GM21515 (cell line): Measurements from ENCODE around the gene SSR1.
"Not testable (repeated sequence)": the region's sequence is repeated elsewhere in the genome, so short reads cannot be mapped to it uniquely, and the experiment has no call there.

Experiments used
- ATAC-seq: cut with Tn5 transposase; IDR thresholded peaks from one replicate; pipeline ENCODE4 v1.9.1; 2021; ENCODE audit not compliant: unreplicated experiment

Gene SSR1

DNA sequence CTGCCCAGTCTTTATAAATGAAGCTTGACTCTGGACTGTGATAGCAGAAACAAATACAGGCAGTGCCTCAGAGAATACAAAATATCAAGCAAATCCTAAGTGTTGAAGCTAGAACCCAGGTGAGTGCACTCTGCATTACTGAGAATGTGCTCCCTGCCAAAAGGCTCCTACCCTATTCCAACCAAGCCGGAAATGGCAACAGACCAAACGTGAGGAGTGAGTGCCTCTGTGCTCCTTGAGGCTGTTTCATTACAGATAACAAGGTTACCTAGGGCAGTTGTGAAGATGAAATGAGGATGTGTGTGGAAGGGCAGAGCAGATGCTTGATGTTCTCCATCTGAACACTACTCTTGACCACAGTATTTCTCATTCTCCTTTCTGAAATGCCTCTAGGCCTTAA is 29.3 kb downstream of the SSR1 start:
- ATAC-seq: no peak

DNA sequence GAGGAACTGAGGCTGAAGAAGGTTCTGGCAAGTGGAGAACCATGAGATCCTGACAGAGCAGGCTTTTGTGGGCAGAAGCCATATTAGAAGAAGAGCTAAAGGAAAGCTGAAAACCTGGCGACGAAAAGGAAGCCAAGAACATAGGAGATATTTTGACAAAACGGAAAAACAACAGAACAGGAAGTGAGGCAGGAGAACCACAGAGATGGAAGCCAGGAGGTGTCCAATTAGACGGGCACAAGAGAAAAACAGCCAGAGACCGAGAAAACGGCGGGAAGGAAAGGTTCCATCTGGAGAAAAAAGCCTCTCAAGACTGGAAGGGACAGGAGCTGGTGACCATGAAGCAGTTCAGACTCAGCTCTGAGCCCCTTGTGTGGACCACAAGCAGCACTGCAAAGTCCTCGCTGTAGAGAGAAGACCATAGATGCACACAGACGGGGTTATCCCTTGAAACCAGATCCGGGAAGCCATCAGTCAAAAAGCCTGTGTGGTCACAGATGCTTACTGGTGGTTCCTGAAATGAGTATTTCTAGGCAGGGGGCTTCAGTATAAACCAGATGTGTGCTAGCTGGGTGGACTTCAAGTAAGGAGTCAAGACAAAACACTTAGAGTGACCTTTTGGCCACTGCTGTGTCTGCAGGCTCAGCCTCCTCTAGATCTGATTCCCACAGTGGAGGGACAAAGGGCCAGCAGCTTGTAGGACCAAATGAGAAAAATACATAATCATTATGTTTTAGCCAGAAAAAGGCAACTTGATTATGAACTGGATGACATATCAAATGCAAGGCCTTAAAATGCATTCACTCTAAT is 30.7 kb downstream of the SSR1 start:
- no peak for ATAC-seq

DNA sequence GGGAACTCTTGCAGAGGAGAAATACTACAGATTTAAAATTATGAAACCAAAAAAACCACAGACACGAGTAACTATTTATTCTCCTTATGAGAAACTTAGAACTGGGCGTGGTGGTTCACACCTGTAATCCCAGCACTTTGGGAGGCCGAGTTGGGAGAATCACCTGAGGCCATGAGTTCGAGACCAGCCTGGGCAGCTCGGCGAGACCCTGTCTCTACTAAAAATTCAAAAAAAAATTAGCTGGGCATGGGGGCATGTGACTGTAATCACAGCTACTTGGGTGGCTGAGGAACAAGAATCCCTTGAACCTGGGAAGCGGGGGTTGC is 36.8 kb downstream of the SSR1 start:
- ATAC-seq: no peak

DNA sequence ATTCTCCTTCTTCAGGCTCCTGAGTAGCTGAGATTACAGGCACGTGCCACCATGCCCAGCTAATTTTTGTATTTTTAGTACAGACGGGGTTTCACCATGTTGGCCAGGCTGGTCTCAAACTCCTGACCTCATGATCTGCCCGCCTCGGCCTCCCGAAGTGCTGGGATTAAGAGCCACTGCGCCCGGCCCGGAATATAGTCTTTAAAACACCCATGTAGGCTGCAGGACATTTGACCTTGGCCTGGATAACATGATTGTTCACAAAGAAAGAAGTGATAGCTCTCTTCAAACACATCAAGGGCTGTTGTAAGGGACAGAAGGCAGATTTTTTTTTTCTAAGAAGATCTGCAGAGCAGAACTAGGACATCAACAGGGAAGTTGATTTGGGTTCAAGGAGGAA is 38.5 kb downstream of the SSR1 start:
- not testable (repeated sequence) for ATAC-seq

DNA sequence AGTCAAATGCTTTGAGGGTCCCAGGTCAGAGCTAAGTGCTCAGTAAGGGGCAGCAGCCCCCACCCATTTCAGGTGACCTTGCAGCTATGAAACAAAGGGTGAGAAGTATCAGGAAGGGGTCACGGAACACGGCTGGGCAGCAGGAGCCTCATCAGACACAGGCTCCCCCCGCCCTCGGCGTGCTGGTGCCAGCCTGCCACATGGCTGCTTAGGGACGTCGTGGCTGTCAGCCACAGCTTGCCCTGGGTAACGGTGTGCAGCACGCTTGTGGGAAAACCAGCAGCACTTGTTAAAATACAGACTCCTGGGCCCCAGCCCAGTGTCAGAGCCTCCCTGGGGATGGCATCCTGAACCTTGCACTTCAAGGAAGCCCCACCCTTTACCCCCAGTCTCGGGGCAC is 39.3 kb downstream of the SSR1 start:
- no peak for ATAC-seq

DNA sequence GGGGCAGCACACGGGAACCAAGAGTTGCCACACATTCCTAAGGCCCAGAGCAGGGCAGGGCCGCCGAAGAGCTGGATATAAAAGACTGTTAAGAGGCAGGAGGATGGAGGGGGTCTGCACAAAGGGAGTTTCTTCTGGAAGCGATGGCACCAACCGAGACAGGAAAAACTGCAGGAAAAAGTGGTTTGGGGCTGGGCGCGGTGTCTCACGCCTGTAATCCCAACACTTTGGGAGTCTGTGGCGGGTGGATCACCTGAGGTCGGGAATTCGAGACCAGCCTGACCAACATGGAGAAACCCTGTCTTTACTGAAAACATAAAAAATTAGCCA is 41.8 kb downstream of the SSR1 start:
- ATAC-seq: no peak

DNA sequence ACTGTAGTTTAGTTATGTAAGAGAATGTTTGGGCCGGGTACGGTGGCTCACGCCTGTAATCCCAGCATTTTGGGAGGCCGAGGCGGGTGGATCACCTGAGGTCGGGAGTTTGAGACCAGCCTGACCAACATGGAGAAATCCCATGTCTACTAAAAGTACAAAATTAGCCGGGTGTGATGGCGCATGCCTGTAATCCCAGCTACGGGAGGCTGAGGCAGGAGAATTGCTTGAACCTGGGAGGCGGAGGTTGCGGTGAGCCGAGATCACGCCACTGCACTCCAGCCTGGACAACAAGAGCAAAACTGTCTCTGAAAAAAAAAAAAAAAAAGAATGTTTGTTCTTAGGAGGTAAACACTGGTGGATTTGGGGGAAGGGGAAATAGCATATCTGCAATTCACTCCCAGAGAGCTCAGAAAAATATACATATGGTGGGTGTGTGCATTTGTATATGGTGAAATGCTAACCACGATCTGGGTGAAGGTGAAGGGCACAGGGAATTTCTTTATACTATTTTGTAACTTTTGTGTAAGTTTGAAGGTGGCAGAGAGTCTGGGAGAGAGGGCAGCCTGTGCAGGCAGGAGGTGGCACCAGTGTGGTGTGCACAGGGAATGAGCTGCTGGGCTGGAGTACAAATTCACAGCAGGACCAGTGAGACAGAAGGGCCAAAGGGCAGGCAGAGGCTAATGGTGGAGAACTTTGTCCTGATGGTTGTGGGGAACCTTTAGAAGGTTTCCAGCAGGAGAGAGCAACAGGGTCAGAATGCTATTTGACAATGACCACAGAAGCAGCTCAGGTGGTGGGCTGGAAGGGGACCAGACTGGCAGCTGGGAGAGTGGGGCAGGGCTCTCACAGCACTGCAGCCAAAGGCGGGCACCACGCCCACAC is 42.4 kb downstream of the SSR1 start:
- ATAC-seq: no peak

DNA sequence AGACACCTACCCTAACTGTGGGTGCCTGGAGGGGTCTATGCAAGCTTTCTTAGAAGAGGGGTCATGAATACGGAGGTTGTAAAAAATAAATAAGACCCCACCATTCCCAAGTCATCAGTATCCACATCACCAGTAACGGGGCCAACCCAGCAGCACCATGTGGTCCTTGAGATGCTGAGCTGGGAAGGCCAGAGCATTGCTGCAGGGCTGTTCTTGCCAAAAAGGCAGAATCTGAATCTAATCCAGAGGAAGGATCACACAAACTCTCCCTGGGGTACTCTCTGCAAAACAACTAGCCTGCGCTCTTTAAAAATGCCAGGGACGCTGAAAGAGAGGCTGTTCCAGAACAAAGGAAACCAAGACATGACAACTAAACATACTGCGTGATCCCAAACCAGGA is 43.2 kb downstream of the SSR1 start:
- no peak for ATAC-seq

DNA sequence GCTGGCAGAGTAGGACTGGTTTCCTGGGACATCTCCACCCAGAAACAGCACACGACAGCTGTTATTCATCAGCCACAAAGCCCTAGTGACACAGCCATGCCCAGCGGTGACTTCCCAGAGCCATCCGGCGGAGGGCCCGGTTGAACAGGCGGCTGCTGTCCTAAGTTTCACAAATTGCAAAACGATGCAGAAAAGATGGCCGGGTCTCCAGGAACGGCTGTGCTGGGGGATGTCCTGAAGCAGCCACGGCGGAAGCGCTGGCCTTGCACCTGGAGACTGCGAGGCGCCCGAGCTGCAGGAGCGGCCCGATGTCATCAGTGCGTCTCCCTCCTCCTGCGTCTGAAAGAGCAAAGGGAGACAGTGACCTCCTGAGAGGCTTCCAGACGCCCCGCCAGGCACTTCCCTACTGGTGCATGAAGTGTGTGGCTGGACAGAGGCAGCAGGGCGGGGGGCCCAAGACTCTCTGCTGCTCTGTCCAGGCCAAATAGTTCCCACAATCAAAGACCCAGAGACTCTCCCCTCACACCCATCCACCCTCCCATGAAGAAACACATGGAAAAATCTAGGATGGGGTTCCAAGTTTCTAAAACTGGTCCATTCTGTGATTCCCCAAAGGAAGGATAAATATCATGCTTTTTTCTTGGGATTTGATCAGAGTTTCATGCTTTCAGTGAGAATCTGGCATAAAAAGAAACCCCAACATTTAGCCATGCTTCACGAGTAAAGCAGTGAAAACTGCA is 44.0 kb downstream of the SSR1 start:
- no peak for ATAC-seq

DNA sequence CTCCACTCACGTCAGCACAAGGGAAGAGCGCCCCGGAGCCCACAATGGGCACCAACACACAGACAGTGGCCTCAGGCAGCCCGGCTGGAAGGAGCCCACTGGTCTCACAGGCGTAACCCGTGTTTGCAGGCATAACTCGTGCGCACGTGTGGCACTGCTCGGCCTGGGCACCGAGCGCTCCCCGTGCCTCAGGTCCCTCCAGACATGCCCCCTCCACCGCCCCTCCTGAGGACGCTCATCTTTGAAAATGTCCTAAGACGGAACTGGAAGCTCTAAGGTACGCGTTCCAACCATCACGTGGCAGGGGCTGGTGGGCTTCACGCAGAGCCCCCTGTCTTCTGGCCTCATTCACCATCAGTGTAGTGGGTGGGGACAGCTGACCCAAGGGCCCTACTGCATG is 44.6 kb downstream of the SSR1 start:
- ATAC-seq: no peak

DNA sequence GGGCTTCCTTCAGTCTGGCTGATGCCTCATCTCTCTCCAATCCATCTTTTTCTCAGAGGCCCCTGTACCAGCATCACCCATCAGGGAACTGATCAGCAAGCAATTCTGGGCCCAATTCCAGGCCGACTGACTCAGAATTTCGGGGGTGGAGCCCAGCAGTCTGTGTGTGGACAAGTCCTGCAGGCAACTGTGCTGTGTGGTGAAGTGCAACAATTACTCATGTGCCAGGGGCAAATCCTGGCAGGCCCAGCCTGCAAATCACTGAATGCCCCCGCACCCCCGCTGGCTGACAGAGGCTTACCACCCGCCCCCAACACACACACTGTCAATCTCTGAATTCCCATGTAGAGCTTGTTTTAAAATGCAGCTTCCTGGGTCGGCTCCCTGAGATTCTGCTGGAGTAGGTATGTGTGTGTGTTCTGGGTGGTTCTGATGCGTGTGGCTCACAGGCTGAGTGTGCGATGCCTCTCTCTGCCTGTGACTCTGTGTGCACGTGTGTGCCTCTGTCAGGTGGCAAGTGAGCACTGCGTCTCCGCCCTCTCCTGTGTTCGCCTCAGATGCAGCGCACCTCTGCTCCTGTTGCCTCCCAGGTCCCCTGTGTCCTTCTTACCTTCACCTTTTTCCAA is 45.4 kb downstream of the SSR1 start:
- no peak for ATAC-seq

DNA sequence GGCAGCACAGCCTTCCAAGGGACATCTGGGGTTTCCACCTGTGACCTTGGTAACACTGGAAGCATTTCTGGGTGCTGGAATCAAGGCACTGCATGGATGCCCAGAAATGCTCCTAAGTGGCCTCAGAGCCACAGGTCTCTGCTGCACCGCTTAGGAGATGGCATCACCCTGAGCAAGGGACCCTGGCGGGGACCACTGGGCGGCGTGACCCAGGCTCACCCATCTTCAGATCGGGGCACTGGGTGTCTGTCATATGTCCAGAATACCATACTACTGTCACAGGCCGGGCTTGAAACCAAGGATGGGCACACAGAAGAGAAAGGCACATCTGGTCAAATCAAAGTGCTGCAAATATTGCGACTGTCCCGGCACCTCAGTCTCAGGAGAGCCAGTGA is 45.9 kb downstream of the SSR1 start:
- ATAC-seq: no peak

DNA sequence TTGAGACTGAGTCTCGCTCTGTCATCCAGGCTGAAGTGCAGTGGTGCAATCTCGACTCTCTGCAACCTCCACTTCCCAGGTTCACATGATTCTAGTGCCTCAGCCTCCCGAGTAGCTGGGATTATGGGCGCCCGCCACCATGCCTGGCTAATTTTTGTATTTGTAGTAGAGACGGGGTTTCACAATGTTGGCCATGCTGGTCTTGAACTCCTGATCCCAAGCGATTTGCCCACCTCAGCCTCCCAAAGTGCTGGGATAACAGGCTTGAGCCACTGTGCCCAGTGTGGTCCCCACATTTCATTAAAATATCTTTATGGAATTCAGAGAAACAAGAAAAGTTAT is 47.6 kb downstream of the SSR1 start:
- not testable (repeated sequence) for ATAC-seq

DNA sequence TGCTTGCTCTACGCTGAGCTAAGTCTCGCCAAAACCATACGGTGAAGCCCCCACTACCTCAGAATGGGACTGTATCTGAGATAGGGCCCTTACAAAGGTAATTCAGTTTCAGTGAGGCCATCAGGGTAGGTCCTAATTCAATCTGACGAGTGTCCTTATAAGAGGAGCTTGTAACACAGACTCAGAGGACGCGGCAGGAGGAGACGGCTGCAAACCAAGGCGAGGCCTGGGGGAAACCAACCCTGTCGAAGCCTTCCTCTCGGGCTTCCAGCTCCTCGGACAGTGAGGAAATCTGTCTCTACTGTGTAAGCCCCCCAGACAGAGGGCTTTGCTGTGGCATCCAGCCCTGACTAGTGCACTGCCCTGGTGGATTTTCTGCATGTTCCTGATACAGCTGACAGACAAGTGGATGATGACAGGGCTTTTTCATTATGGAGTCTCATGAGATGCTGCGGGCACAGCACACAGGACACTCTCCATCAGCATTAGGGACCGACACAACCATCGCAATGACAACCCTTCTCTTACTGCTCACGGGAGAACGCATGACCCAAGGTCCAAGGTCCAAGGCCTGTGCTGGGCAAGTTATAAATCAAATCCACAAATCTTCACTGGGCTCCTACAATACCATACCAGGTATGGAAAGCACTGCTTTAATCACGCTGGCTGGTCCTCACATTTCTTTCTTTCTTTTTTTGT is 48.2 kb downstream of the SSR1 start:
- ATAC-seq: no peak

DNA sequence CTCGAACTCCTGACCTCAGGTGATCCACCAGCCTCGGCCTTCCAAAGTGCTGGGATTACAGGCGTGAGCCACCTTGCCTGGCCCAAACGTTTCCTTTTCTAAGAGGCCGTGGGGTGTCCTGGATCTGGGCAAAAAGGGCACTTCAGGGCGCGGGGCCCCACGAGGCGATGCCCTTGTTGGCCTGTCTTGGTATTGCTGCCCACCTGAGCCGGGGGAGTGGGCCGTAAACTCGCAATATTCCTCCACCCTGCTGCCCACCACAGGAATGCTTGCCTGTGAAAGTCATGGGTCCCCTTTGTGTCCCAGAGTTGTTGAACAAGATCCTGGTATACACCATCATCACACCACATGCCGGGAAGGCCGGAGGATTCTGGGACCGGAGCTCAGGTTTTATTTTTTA is 49.0 kb downstream of the SSR1 start:
- ATAC-seq: no peak

DNA sequence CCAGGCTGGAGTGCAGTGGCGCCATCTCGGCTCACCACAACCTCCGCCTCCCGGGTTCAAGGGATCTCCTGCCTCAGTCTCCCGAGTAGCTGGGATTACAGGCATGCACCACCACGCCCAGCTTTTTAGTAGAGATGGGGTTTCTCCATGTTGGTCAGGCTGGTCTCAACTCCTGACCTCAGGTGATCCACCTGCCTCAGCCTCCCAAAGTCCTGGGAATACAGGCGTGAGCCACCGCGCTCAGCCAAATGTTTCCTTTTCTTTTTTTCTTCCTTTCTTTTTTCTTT is 49.5 kb downstream of the SSR1 start:
- ATAC-seq: not testable (repeated sequence)

DNA sequence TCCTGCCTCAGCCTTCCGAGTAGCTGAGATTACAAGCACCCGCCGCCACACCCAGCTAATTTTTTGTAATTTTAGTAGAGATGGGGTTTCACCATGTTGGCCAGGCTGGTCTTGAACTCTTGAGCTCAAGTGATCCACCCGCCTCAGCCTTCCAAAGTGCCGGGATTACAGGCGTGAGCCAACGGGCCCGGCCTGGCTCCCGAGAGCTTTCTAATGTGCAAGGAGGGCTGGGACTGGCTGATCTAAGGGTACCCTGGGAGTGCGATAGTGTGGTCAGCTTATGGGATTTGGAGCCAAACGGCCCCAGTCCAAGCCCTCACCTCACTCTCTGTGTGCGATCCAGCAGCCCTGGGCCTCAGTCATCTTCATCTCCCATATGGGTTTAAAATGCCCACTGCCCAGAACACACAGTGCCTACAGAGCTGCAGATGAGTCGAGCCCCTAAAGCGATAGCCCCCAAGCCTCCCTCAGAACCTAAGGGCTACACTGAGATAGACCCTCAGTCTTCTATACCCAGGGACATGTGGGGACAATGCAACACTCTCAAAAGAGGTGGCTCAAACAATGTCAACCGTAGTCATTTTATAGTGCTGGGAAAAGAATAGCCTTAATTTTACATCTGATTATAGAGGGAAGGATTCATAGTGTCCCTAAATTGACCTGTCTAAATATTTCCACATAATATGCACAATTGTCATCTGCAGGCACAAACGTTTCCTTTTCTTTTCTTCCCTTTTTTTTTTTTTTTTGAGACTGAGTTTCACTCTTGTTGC is 50.1 kb downstream of the SSR1 start:
- ATAC-seq: no peak

DNA sequence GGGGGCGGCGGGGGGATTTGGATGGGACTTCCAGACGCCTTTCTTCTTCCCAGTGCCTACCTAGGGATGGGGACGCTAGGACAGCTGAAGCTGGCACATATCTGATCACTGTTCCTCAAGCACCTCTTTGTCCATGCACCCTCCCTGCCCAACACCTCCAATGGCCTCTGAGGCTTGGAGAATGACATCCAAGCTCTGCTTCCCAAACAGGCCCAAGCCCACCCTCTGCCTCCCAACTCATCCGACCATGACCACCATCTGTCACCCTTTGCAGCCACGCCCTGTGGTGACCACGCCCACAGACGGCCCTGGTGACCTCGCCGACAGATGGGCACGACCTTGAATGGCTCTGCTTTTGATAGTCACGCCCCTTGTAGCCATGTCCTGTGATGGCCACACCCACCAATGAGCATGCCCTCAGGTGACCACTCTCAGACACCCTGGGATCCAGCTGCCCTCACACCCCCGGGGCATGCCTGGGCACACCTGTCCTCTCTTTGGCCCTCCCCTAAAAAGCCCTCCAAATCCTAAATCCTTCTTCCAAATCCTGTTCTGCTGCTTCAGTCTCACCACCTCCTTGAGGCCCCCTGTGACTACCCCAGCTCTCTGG is 51.0 kb downstream of the SSR1 start:
- ATAC-seq: no peak

DNA sequence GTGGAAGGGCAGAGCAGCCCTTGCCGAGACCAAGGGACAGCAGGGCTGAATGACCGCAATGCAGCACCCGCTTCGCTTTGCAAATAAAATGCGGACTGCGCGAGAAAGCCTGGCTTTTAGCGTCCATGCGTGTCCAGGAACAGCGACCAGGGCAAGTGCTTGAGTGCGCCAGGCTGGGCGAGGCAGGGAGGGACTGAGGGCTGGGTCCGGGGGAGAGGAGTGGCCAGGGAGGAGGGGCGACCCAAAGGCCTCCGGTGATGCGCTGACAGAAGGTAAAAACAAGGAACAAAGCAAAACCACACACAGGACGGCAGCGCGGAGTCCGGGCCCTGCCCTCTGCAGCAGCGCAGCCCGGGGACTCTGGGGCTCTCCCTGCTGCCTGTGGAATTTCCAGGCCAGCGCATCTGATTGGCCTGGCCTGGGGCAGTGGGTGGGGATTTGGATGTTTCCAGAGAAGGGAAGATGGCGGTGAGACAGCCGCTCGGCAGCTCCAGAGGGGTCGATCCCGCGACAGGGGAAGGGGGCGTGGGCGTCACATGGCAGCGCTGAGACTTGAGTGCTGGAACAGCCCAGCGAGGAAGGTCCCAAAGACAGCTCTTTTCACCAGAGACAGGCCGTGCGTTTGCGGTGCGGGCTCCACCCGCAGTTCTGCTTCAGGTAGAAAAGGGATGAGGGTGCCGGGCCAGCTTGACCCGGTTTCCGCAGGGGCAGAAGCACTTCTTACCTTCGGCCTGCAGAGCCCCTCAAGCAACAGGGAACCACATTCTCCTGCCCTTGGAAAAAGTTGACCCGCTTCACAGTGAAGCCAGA is 51.8 kb downstream of the SSR1 start:
- no peak for ATAC-seq
